Activated T-helper 1 cell treated with Interleukin-2 at 50 U/mL for 16 hours (primary cell): Measurements from ENCODE around the gene VPS54.
"Not testable (repeated sequence)": the region's sequence is repeated elsewhere in the genome, so short reads cannot be mapped to it uniquely, and the experiment has no call there.

Experiments
- DNase-seq: peaks from one replicate; pipeline ENCODE4 v3.0.0-alpha.2; 2020; ENCODE audit warnings: low read depth

Gene VPS54

DNA sequence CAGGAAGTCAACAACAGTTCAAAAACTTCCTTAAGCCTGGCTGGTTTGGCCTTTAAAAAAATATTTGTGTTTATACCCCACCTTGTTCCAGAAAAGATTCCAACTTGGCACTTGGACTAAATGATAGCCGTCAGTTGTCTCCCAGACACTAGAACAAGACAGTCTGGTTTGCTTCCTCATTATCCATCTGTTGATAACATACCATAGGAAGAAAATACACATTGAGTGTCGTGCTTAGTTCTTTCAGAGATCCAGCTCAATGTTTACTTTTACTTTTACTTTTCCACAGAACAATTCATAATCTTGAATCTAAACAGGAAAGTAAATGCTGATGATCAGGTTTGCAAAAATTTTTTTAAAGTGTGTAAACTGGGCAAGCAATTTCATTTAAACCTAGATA is 2.4 kb upstream of the VPS54 start:
- no peak for DNase-seq

DNA sequence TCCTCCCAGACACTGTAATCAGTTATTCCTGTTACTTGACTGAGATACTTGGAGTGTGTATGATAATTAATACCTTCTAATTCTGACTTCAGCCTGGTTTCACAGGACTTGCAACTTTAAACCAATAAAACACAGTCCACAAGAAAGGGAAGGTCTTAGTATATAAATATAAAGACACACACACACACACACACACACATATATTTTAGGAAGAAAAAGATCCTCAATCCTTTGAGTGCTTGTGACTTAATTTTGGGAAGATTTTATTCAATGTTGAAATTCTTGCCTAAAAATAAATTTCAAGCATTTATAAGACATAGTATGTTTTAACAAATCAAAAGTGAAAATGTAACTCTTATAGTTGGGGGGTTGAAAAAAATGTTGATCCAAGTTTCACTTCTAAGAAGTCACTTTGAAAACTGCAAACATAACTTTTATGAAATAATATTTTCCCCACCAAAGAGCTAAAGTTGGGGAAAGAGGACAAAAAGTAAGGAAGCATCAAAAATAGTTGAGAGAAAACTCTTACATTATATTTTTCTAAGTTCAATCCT is 824 bp upstream of the VPS54 start:
- no peak for DNase-seq

DNA sequence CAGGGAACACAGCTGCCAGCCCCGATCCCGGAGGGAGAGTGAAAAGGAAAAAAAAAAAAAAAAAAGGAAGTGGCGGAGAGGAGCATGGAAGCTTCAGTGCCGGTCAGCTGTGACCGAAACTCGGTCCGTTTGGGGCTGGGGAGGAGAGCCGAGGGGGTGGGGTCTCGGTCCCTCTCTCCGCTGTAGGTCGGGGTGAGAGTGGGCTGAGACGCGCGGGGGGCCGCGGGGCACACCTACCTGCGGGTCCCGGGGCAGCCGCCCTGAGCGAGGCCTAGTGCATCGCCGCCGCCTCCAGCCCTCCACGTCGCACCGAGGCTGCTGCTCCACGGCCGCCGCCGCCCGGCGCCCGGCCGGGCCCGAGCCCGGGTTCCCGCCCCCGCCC is 536 bp downstream of the VPS54 start:
- no peak for DNase-seq

DNA sequence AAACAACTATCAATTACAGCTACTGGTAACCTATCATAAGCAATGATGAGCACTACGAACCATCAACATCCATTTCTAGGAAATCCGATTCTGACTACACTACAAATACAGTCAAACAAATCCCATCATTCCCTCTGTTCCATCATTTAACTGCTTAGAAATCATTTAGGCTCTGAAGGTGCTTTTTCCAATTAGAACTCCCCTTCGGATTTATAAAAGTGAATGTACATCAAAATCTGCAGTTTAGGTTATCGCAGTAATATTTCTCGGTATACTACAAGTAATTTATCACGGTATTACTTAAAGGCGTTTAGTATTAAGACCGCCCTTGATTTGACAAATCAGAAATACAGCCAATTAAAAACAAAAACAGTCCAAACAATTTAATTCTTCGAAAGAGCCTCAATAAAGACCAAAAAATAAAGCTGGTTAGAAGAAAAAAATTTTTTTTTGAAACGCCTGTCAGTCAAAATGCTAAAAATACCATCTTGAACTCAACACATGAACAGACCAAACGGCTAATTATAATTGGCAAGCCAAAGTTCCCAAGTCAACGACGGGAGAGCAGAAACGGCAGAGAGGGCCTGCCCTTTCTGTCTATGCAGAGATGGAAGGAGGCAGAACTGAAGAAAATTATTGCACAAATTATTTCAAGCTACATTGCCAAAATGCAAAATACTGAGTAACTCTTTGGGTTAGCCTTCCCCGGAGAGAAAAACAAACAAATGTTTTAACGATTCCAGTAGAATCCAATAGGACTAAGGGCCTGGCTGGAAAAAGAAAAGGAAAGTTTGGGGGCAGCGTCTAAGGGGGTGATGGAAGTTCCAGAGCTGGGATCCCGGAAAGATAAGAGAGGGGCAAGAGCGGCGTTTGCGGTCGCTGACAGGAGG is 1.2 kb downstream of the VPS54 start:
- DNase-seq: no peak

DNA sequence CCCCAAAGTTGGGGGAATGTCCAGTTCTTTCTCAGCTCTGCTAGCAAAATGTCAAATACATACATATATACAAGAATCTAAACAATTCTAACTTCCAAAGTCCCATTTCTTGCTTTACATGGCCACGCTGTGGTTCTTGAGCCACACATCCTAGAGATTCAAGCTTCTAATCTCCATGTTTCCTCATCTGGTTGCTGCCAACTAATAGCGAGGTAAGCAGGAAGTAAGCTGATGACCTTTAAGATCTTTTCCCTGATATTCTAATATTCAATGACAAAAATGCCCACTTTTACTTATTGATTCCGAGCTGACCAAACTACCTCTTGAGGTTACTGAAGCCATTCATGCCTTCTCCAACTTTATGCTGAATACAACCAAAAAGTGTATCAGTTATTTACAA is 3.3 kb downstream of the VPS54 start:
- no peak for DNase-seq

DNA sequence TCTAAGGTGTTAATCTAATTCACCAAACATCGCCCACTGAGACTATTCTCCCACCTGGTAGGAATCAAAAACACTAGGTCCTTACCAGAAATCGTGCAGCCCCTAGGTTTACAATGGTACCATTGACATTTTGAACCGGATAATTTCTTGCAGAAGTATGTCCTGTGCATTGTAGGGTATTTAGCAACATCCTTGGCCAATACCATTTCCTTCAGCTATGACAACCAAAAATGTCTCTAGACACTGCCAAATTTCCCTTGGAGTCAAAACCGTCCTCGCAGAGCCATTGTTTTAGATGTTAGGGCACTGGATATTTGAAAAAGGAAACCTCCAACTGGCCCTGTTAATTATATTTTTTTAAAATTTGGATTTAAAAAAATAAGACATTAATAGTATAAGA is 3.8 kb downstream of the VPS54 start:
- DNase-seq: no peak

DNA sequence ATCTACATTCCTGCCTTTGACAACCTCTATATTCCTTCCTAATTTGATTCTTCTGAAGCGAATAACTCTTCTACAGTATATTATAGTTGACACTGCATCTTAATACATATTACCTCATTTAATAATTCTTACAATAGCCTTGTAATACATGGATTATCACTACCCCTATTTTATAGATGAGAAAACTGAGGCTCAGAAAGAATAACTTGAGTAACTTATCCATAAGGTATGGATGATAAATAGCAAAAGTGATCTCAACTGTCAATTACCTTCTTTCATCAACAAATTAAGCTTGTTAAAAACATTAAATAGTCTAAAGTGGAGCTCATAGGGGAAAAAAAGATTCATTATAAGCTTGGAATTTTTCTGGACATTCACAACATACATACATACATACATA is 4.6 kb downstream of the VPS54 start:
- no peak for DNase-seq

DNA sequence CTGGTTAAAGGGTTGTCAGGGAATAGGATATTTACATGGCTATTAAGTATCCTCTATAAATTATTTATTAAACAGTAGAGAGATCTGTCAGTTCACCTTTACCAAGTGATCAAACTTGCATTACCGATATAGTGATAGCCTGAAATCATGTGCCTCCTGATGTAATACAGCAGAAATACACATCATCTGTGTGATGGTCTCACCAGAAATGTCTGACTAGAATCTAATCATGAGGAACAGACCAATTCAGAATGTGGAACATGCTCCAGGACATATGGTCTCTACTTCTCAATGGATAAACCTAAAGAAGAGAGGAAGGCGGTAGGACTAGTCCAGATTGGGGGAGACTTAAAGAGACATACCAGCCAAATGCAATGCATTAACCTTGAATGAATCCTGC is 6.2 kb downstream of the VPS54 start:
- DNase-seq: no peak

DNA sequence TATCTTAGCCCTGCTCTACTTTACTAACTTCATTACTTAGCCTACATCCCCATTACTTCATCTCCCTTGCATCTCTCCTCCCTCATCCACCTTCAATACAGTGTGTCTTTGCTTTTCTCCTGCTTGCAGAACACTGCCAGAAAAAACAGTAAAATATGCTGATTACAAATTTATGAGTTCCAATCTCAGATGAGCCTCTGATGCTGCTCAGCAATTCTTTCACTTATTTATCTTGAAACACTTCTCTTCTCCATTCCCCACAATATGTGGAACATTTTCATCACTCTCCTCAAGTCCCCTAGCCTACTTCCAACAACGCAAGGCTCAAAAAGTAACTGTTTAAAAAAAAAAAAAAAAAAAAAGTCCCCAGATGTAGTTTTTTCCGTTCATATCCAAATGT is 7.1 kb downstream of the VPS54 start:
- no peak for DNase-seq

DNA sequence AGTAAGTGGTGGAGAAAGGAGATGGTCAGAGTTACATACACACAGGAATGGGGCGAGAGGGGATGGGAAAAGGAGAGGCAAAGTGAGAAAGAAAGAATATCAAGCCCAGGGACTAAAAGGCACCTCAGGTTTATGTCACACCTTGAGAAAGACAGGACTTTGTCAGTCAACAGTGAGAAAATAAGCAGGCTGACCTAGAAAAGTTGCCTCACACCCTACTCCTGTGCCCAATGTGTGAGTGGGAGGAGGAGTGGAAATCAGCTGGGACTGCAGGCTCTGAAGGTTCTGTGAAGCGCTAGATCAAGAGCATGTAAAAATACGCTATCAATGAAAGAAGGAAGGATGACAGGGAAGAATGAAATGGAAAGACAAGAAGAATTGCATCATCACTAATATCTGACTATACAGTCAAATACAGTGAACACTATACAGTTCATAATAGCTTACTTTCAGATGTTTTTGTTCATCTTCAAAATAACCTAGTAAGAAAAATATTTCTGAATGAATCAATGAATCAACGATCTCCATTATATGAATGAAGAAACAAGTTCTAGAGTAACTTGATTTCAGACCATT is 10.7 kb downstream of the VPS54 start:
- DNase-seq: no peak

DNA sequence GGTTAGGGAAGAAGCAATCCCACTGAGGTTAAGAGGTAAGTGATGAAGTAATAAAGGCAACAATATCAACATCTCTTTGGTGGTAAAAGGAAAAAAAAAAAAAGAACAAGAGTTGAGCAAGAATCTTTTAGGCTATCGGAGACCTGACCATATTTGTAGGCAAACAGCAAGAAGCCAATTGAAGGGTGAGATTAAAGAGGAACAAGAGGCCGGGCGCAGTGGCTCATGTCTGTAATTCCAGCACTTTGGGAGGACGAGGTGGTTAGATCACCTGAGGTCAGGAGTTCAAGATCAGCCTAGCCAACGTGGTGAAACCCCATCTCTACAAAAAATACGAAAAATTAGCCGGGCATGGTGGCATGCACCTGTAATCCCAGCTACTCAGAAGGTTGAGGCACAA is 11.3 kb downstream of the VPS54 start:
- DNase-seq: no peak

DNA sequence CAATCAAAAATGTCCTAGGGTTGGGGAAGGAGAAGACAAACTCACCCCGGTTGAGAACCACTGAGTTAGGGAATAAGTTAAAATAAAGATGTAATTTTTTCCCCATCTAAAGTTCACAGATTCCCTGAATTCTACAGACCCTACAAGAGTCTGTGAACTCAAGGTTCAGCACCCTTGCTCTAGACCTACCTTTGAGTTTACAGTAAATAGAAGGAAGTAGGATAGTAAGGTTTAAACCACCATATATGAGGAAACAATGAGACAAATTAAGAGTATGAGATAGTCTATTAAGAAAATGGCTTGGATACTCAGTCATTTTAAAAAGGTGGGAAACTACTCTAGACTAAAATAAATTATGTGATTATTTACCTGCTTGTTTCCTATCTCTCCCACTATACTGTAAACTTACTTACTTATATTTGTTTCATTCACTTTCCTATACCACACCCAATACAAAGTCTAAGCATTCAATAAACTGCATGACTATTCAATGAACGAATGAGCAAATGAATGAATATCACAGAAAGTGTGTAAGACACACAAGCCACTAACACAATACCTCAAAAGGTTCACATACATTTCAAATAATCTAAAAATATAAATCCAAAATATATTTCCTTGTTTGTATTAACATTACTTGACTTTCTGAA is 13.4 kb downstream of the VPS54 start:
- DNase-seq: no peak

DNA sequence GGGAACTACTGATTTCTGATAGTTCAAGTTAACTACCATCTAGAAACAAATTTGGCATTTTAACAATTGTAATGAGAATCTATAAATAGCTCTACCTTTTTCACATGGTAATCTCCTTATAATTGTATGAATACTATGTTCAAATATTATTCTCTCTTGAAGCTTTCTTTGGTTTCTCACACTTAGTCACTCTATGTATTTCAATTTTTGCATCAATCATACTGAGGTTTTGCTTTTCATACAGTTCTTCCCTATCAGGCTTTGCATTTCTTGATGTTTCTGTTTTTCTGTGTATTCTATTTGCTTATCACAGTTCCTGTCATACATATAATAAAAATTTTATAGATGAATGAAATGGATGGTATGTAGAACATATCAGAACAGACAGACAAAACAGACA is 16.0 kb downstream of the VPS54 start:
- DNase-seq: no peak

DNA sequence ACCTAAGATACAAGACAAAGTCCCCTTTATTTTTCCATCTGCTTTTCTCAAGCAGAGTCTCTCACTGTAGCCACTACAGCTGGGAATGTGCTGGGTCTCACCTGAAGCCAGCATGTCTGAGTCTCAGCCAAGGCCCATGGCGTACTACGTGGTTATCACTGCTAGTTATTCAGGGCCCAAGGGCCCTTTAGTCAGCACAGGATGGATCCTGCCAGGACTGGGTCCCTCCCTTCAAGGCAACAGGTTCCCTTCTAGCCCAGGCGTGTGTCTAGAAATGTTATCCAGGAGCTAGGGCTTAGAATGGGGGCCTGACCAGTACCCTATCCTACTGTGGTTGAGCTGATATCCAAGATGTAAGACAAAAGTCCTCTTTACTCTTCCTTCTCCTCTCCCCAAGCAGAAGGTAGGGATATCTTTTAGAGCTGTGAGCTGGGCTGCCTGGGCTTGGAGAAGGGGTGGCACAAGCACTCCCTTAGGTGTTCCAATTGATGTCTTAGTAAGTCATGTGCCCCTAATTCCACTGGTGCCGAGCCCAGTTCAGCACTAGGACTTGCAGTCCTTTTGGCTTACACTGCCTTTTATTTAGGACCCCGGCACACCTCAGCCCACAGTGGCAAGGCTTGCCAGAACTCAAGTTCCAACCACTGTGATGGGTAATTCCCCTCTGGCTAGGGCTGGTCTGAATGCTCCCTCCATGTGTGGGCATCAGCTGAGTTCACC is 17.7 kb downstream of the VPS54 start:
- DNase-seq: no peak

DNA sequence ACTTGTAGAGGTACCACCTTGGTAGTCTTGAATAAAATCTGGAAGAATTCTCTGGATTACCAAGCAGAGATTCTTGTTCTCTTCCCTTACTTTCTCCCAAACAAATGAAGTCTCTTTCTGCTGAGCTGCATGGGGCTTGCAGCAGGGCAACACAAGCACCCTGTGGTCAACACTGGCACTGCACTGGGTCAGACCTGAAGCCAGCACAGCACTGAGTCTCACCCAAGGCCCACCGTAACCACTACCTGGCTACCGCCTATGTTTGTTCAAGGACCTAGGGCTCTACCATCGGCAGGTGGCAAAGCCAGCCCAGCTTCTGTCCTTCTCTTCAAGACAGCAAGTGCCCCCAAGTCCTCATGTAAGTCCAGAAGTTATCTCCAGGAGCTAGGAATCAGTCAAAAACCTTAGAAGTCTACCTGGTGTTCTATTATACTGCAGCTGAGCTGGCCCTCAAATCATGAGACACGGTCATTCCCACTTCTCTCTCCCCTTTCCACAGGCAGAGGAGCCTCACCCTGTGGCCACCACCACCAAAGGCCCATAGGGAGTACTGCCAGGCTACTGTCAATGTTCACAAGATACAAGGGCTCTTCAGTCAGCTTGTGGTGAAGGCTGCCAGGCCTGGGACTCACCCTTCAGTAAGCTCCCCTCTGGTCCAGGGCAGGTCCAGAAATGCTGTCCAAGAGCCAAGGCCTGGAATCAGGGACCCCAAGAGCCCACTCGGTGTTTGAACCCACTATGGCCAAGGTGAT is 18.4 kb downstream of the VPS54 start:
- no peak for DNase-seq

DNA sequence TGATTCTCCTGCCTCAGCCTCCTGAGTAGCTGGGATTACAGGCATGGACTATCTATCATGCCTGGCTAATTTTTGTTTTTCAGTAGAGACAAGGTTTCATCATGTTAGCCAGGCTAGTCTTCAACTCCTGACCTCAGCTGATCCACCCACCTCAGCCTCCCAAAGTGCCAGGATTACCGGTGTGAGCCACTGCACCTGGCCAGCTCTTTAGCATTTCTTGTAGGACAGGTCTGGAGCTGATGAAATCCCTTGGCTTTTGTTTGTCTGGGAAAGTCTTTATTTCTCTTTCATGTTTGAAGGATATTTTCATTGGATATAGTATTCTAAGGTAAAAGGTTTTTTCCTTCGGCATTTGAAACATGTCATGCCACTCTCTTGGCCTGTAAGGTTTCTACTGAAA is 20.2 kb downstream of the VPS54 start:
- no peak for DNase-seq

DNA sequence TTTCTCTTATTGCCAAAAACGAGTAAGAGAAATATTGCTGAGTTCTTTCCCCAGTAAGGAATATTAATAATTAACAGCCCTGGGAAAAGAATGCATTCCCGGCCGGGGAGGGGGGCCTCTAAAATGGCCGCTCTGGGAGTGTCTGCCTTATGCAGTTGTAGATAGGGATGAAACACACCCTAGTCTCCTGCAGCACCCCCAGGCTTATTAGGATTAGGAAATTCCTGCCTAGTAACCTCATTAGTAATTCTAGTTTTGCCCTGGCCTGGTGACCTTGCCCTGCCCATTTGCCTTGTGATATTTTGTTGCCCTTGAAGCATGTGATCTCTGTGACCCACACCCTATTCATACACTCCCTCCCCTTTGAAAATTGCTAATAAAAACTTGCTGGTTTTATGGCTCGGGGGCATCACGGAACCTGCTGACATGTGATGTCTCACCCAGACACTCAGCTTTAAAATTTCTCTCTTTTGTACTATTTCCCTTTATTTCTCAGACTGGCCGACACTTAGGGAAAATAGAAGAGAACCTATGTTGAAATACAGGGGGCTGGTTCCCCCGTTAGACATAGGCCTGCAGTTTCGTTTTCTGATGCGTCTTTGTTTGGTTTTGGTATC is 22.5 kb downstream of the VPS54 start:
- not testable (repeated sequence) for DNase-seq

DNA sequence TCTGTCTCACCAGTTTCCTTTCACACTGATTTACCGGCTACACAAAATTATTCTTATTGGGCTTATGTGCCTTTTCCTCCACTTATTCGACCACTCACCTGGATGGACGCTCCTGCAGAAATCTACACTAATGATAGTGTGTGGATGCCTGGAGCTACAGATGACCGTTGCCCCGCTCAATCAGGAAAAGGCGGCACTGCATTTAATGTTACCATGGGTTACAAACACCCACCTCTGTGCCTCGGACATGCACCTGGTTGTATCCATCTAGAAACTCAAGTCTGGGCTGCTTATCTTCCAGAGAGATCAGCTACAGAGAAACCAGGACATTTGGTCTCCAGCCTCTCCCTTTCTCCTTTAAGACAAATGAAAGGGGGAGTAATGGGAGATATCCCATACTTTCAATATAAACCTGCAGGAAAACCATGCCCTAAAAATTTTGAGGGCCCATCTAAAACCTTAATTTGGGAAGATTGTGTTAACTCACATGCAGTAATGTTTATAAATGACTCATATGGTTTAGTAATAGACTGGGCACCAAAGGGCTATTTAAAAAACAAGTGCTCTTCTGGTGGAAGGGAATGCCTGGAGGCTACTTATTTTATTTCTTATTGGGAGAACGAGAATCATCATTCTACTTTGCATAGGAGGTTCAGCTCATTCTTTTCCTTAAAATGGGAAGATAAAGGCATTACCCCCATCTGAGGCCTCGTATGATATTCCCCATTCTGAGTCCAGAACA is 24.7 kb downstream of the VPS54 start:
- DNase-seq: not testable (repeated sequence)

DNA sequence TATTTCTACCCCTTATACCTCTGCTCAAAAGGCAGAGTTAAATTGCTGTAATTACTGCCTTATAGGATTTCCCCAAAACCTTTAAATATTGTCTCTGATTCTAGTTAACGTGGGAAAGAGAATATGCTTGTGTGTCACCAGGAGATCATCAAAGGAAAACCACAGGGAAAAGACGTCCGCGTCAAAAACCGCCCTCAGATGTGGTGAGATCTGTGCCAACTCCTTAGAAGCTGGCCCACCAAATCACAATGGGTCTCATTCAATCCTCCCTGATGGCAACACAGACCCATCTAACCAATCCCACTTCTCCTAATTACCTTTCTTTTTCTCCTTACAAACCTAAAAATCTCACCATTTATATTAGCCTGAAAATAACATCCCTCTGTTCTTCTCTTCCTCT is 25.4 kb downstream of the VPS54 start:
- DNase-seq: no peak

DNA sequence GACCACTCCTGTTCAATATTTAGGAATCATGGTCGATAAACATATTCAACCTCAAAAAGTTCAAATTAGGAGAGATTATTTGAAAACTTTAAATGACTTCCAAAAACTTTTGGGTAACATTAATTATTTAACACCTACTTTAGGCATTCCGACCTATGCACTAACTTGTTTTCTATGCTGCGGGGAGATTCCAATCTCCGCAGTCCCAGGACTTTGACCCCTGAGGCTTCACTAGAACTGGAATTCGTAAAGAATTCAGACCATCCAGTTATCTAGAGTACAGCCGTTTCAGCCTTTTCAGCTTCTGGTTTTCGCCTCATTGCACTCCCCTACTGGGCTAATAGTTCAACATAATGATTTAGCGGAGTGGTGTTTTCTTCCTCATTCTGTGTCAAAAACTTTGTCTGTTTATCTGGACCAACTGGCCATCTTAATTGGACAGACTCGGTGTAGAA is 26.1 kb downstream of the VPS54 start:
- DNase-seq: not testable (repeated sequence)
